Body of pancreas (tissue), 4 donors: ENCODE data around the gene RGS13.

Source experiments
- POLR2A ChIP-seq, 3 donors: fragments of 450-650 bp; IDR thresholded peaks; one replicate each; pipeline ENCODE4 v1.6.1; 2016; ENCODE audit warnings: antibody characterized with exemption in 3 of 3, mild to moderate bottlenecking in 2 of 3
- TF ChIP-seq, protein P1 (sequence below), 7 experiments: fragments of 450-650 bp in 4 of 7; fragments of 200-600 bp in 3 of 7; sonication (generic) in 3 of 7; IDR thresholded peaks; one replicate each; pipeline ENCODE4 v1.5.1; 2016 to 2019; ENCODE audit warnings: antibody characterized with exemption in 7 of 7

DNA sequence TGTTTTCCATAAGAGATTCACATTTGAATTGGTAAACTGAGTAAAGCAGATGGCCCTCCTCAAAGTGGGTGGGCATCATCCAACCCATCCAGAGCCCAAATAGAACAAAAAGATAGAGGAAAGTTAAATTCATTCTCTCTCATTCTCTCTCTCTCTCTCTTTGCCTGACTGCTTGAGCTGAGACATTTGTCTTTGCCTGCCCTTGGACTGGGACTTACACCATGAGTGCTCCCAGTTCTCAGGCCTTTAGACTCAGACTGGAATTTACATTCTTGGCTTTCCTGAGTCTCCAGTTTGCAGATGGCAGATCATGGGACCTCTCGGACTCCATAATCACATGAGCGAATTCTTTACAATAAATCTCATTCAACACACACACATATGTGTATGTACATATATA lies 69.6 kb downstream of the RGS13 start:
- TF ChIP-seq POLR2A (IDR thresholded peaks at IDR 0.05), result no peak
- TF ChIP-seq, protein P1, sequence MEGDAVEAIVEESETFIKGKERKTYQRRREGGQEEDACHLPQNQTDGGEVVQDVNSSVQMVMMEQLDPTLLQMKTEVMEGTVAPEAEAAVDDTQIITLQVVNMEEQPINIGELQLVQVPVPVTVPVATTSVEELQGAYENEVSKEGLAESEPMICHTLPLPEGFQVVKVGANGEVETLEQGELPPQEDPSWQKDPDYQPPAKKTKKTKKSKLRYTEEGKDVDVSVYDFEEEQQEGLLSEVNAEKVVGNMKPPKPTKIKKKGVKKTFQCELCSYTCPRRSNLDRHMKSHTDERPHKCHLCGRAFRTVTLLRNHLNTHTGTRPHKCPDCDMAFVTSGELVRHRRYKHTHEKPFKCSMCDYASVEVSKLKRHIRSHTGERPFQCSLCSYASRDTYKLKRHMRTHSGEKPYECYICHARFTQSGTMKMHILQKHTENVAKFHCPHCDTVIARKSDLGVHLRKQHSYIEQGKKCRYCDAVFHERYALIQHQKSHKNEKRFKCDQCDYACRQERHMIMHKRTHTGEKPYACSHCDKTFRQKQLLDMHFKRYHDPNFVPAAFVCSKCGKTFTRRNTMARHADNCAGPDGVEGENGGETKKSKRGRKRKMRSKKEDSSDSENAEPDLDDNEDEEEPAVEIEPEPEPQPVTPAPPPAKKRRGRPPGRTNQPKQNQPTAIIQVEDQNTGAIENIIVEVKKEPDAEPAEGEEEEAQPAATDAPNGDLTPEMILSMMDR (IDR thresholded peaks at IDR 0.05), result no peak
